Activated naive CD8-positive, alpha-beta T cell treated with anti-CD3 and anti-CD28 coated beads, Interleukin-2, amount 50 U/mL, for 24 hours (primary cell): Measurements from ENCODE around the gene ZNF442.
"Not testable (repeated sequence)": the region's sequence is repeated elsewhere in the genome, so short reads cannot be mapped to it uniquely, and the experiment has no call there.

ENCODE experiments used
- ATAC-seq: fragments of 150-1000 bp; cut with Tn5 transposase; one replicate; pipeline ENCODE4 v1.10.0; 2021
- DNase-seq: peaks from one replicate; pipeline ENCODE4 v3.0.0; 2021
- H3K27ac Mint-ChIP-seq: one replicate; pipeline ENCODE4 v1.8.0; 2021; ENCODE audit warnings: mild to moderate bottlenecking, mixed read lengths
- H3K27me3 Mint-ChIP-seq: one replicate; pipeline ENCODE4 v1.8.0; 2021; ENCODE audit warnings: mixed read lengths
- H3K36me3 Mint-ChIP-seq: one replicate; pipeline ENCODE4 v1.8.0; 2021; ENCODE audit warnings: low read depth, mixed read lengths
- H3K4me1 Mint-ChIP-seq: one replicate; pipeline ENCODE4 v1.8.0; 2021; ENCODE audit warnings: mixed read lengths
- H3K4me3 Mint-ChIP-seq: one replicate; pipeline ENCODE4 v1.8.0; 2021; ENCODE audit warnings: mild to moderate bottlenecking, moderate library complexity, mixed read lengths
- H3K9me3 Mint-ChIP-seq: one replicate; pipeline ENCODE4 v1.8.0; 2021; ENCODE audit warnings: mixed read lengths

The ZNF442 gene

DNA sequence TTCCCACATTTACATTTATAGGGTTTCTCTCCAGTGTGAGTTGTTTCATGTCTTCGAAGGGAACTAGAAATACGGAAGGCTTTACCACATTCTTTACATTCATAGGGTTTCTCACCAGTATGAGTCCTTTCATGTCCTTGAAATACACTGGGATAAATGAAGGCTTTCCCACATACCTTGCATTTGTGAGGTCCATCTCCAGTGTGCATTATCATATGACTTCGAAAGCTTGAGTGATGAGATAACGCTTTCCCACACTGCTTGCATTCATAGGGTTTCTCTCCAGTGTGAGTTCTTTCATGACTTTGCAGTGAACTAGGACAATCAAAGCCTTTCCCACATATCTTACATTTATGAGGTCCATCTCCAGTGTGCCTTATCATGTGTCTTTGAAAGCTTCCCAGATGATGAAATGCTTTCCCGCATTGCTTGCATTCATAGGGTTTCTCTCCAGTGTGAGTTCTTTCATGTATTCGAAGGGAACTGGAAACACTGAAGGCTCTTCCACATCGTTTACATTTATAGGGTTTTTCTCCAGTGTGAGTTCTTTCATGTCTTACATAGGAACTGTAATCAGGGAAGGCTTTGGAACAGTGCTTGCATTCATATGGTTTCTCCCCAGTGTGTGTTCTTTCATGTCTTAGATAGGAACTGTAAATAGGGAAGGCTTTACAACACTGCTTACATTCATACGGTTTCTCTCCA is 15.1 kb downstream of the ZNF442 start:
- Mint-ChIP-seq H3K9me3 (peaks cover 64% of the 10 kb centered on the region), H3K4me3 (no peak overlapping the region), H3K36me3 (peaks cover 49% of the 10 kb centered on the region), H3K27ac (no peak overlapping the region), H3K4me1 (no peaks in the 10 kb centered on the region), H3K27me3 (no peaks in the 10 kb centered on the region)
- no peak for DNase-seq
- ATAC-seq, result no peak

DNA sequence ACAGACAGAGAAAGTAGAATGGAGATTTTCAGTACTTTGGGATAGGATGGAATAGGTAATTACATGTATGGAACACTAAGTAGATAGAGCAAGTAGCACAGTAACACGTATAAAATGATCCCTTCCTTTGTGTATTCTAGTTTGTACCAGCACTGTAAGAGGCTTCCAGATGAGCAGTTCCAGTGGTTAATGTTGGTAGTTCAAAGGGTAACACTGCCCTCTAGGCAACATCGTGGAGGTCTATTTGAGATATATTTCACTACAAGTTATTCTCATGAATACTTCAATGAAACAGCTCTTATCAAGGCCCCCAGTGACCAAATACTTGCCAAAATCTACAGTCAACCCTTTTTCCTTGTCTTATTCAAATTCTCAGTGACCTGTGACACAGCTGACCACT is 18.6 kb downstream of the ZNF442 start:
- Mint-ChIP-seq H3K27me3 (no peaks in the 10 kb centered on the region), H3K36me3 (peaks cover 32% of the 10 kb centered on the region), H3K4me1 (no peaks in the 10 kb centered on the region), H3K4me3 (no peak overlapping the region), H3K27ac (no peak overlapping the region), H3K9me3 (peaks cover 48% of the 10 kb centered on the region)
- ATAC-seq, result no peak
- DNase-seq, result no peak

GRCh38 chr19:12345197-12345596 is 20.3 kb downstream of the ZNF442 start:
- H3K9me3 Mint-ChIP-seq, result peaks cover 43% of the 10 kb centered on the region
- H3K27me3 Mint-ChIP-seq, result no peaks in the 10 kb centered on the region
- H3K4me1 Mint-ChIP-seq, result no peaks in the 10 kb centered on the region
- no peak overlapping the region for H3K4me3 Mint-ChIP-seq
- no peak for ATAC-seq
- H3K36me3 Mint-ChIP-seq, result peaks cover 15% of the 10 kb centered on the region
- no peak overlapping the region for H3K27ac Mint-ChIP-seq
- DNase-seq, result no peak

DNA sequence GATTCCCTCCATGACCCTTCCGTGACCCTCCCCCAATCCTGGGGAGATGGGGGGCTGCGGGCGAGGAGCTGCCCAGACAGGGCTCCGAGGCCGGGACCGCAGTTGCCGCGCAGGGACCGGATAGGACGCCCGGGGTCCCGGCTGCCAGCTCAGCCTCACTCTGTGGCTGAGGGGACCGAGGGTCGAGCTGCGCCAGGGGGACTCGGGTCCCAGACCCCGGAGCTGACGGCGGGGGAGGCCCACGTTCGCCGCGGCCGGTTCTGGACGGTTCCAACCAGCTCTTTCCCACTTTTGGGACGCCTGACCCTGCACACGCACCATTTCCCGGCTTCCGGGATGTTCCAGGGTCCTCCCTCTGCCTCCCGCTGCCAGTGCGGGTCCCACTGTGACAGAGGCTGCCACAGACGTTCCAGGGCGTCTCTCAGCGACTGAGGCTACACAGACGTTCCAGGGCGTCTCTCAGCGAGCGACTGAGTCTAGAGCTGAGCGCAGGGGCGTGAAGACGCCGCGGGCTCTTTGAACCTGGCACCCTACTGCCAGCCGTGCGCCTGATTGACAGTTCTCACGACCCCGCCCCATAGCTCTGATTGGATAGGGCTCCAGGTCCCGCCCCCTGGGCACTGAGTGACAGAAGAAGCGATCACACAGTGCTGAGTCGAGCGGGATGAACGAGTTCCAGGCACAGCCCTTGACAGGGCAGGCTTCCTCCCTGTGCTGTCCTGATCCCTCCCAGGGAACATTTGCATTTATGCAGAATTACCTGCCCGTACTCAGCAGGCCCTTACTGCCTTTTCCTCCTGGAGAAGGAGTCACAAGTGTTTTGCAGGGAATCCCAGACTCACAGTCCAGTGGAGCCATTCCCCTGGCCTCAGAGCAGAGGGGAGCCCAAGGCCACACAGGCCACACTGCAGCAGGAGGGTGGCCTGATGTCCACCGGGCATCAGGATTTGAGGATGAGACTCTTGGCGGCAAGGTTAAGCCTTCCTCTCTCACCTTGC is 32.0 kb downstream of the ZNF442 start, which contains the start of gene ZNF563:
Gene ZNF563 (minus strand): TSS at position 472 of the 998 bp plus-strand sequence. CDS start 151 bp downstream, at position 321.
- no peaks in the 10 kb centered on the region for H3K9me3 Mint-ChIP-seq
- ATAC-seq, result peak; percentile 93
- H3K27ac Mint-ChIP-seq, result peak within 1 kb of the TSS; percentile 96
- H3K36me3 Mint-ChIP-seq, result no peaks in the 10 kb centered on the region
- H3K4me3 Mint-ChIP-seq, result peak within 1 kb of the TSS; percentile 93
- no peaks in the 10 kb centered on the region for H3K27me3 Mint-ChIP-seq
- peaks cover 38% of the 10 kb centered on the region for H3K4me1 Mint-ChIP-seq
- DNase-seq, result peak; percentile 97

DNA sequence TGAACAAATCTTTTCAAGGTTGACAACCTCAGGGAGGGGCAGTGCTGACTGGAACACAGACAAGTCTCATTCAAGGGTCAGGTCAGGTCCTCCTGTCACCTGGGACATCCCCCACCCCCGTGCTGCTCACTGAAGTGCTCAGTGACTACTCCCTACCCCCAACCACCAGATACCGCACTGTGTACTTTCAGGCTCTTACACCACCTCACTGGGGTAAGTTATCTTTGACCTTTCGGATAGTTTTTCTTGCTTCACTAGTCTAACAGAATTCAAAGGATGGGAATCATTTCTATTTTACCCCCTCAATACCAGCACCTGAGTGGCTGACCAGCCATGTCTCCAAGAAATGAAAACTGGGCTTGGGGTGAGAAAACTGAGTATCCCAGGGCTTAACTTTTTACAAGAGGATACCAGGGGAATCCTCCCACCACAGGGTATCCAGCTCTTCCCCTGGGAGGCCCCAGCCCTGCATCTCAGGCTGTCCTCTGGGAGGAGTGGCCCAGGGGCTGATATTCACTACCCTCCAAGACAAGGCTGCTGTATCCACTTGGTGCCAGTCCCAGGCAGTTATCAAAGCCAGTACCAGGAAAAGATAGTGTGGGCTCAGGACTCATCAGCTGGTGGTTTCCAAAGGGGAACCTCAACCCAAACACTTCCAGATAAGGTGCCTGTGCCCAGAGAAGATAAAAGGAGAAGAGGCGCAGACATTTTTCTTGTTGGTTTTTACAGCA is 34.1 kb downstream of the ZNF442 start:
- peak; percentile 86 for DNase-seq

GRCh38 chr19:12330340-12330739 is 35.1 kb downstream of the ZNF442 start:
- peaks cover 54% of the 10 kb centered on the region for H3K4me1 Mint-ChIP-seq
- no peaks in the 10 kb centered on the region for H3K27me3 Mint-ChIP-seq
- H3K9me3 Mint-ChIP-seq, result no peaks in the 10 kb centered on the region
- ATAC-seq (no peak), DNase-seq (no peak)
- peak overlapping the region; percentile 32 for H3K27ac Mint-ChIP-seq
- H3K36me3 Mint-ChIP-seq, result peaks cover 19% of the 10 kb centered on the region
- peak overlapping the region; percentile 93 for H3K4me3 Mint-ChIP-seq

More for the DNA sequence above, 34.1 kb downstream of the ZNF442 start:
- Mint-ChIP-seq H3K27ac (peak overlapping the region; percentile 89), H3K4me3 (peak overlapping the region; percentile 93), H3K9me3 (no peaks in the 10 kb centered on the region), H3K27me3 (no peaks in the 10 kb centered on the region), H3K4me1 (peaks cover 44% of the 10 kb centered on the region), H3K36me3 (peaks cover 12% of the 10 kb centered on the region)
- ATAC-seq, result peak; percentile 85

GRCh38 chr19:12325690-12326089 is 39.8 kb downstream of the ZNF442 start:
- ATAC-seq (no peak), DNase-seq (no peak)
- peaks cover 32% of the 10 kb centered on the region for H3K4me1 Mint-ChIP-seq
- H3K27me3 Mint-ChIP-seq, result no peaks in the 10 kb centered on the region
- H3K4me3 Mint-ChIP-seq, result no peak overlapping the region
- peaks cover 15% of the 10 kb centered on the region for H3K9me3 Mint-ChIP-seq
- H3K27ac Mint-ChIP-seq, result no peak overlapping the region
- peaks cover 50% of the 10 kb centered on the region for H3K36me3 Mint-ChIP-seq

GRCh38 chr19:12318782-12319413 is 46.6 kb downstream of the ZNF442 start:
- Mint-ChIP-seq H3K27ac (peak overlapping the region; percentile 10), H3K36me3 (peaks cover 63% of the 10 kb centered on the region), H3K4me3 (no peak overlapping the region), H3K9me3 (peaks cover 43% of the 10 kb centered on the region), H3K27me3 (no peaks in the 10 kb centered on the region), H3K4me1 (no peaks in the 10 kb centered on the region)
- no peak for DNase-seq
- no peak for ATAC-seq

DNA sequence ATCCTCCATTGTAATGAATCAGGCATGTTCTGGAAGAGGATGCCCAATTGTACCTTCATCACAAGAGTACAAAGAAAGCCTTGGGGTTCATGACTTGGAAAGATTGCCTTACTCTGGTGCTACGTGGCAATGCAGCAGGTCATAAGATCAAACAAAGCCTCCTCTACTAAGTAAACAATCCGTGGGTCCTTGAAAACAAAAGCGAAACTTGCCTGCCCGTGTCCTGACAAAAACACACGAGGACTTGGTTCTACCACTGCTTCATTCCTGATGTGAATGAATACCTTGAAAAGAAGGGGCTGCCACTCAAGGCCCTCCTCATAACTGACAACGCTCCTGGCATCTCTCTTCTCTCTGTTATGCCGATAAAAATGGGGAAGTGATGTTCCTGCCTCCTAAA is 50.9 kb downstream of the ZNF442 start:
- no peak overlapping the region for H3K4me3 Mint-ChIP-seq
- peaks cover 27% of the 10 kb centered on the region for H3K9me3 Mint-ChIP-seq
- H3K27ac Mint-ChIP-seq, result no peak overlapping the region
- H3K27me3 Mint-ChIP-seq, result no peaks in the 10 kb centered on the region
- peaks cover 36% of the 10 kb centered on the region for H3K36me3 Mint-ChIP-seq
- H3K4me1 Mint-ChIP-seq, result no peaks in the 10 kb centered on the region
- ATAC-seq, result no peak
- DNase-seq, result no peak

DNA sequence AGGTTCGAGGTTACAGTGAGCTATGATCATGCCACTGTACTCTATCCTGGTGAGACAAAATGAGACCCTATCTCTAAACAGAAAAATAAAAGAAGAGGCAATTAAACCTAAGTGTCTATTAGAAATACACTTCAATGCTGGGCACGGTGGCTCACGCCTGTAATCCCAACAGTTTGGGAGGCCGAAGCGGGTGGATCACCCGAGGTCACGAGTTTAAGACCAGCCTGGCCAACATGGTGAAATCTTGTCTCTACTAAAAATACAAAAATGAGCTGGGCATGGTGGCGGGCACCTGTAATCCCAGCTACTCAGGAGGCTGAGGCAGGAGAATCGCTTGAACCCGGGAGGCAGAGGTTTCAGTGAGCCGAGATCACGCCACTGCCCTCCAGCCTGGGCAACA is 56.6 kb downstream of the ZNF442 start:
- not testable (repeated sequence) for H3K4me3 Mint-ChIP-seq, H3K27ac Mint-ChIP-seq, ATAC-seq, H3K9me3 Mint-ChIP-seq, DNase-seq, H3K4me1 Mint-ChIP-seq, H3K27me3 Mint-ChIP-seq, H3K36me3 Mint-ChIP-seq
